ENCODE results near the gene RAB29.

The RAB29 gene

GRCh38 chr1:205797168-205797567, 21.9 kb upstream of the RAB29 start:
- no peaks in the 10 kb centered on the region for H3K9me3 ChIP-seq (ENCODE audit: control insufficient read depth, insufficient read depth, low read depth, low read length)
- H3K4me3 ChIP-seq (ENCODE audit: low read depth, low read length) = no peak overlapping the region
- no peaks in the 10 kb centered on the region for H3K4me1 ChIP-seq (ENCODE audit: control insufficient read depth, insufficient read depth, low read length)
- ChIA-PET POLR2A (interaction anchor here (1.7 kb wide), 1 partner anchor 10 kb away, joined by 5 read pairs; no protein-coding TSS in a partner anchor), CTCF (interaction anchor here (0.5 to 2.5 kb wide), 4 partner anchors 14 to 180 kb away, joined by 3 to 15 read pairs (median 3); no protein-coding TSS in a partner anchor)
- peaks cover 0 to 84% of the 10 kb centered on the region in 2 experiments; a peak in 2 of 3 replicates for H3K36me3 ChIP-seq (ENCODE audit: control insufficient read depth in 2 of 2, insufficient read depth in 1 of 2, low read length in 2 of 2)
- TF ChIP-seq ZNF362 (tag by site-specific recombination; IDR thresholded peaks at IDR 0.05) = no peak
- TF ChIP-seq ZNF555 (tag by site-specific recombination; conservative IDR thresholded peaks at IDR 0.05) = no peak
- TF ChIP-seq ZNF121 (tag by site-specific recombination; IDR thresholded peaks at IDR 0.05) = no peak
- TF ChIP-seq ZNF621 (tag by site-specific recombination; IDR thresholded peaks at IDR 0.05) = no peak
- TF ChIP-seq ZNF660 (tag by site-specific recombination; IDR thresholded peaks at IDR 0.05) = no peak
- TF ChIP-seq ZEB2 (tag by site-specific recombination; IDR thresholded peaks at IDR 0.05) = no peak
- no peak for TF ChIP-seq ZNF211 (tag by site-specific recombination; IDR thresholded peaks at IDR 0.05; ENCODE audit: low read depth)
- no peak for TF ChIP-seq KLF9 (tag by site-specific recombination; IDR thresholded peaks at IDR 0.05; ENCODE audit: low read depth)
- TF ChIP-seq KLF1 (tag by site-specific recombination; IDR thresholded peaks at IDR 0.05) = no peak
- no peak for TF ChIP-seq ZNF677 (tag by site-specific recombination; IDR thresholded peaks at IDR 0.05)
- no peak for TF ChIP-seq ZNF426 (tag by site-specific recombination; IDR thresholded peaks at IDR 0.05)
- TF ChIP-seq ZNF654 (tag by site-specific recombination; IDR thresholded peaks at IDR 0.05; ENCODE audit: low read depth) = no peak
- no peak for TF ChIP-seq ZNF558 (tag by site-specific recombination; IDR thresholded peaks at IDR 0.05)
- no peak for TF ChIP-seq ZNF19 (tag by site-specific recombination; IDR thresholded peaks at IDR 0.05; ENCODE audit: low read depth)
- TF ChIP-seq BCL11A (tag by site-specific recombination; IDR thresholded peaks at IDR 0.05; ENCODE audit: low read depth) = no peak
- no peak for TF ChIP-seq ZNF776 (tag by site-specific recombination; IDR thresholded peaks at IDR 0.05; ENCODE audit: borderline replicate concordance)
- H3K27ac ChIP-seq (ENCODE audit: extremely low read depth, low read depth, low read length) = no peak overlapping the region

- CTCF ChIA-PET = interaction anchor here (1.0 to 9.4 kb wide), 4 partner anchors 9 to 184 kb away, joined by 4 to 155 read pairs (median 6); no protein-coding TSS in a partner anchor
- Histone ChIP-seq H3K9me3 (ENCODE audit: control insufficient read depth, insufficient read depth, low read depth, low read length) (no peaks in the 10 kb centered on the region), H3K36me3 (ENCODE audit: control insufficient read depth in 2 of 2, insufficient read depth in 1 of 2, low read length in 2 of 2) (peaks cover 0 to 93% of the 10 kb centered on the region in 2 experiments; a peak in 2 of 3 replicates), H3K27ac (ENCODE audit: extremely low read depth, low read depth, low read length) (no peak overlapping the region), H3K4me3 (ENCODE audit: low read depth, low read length) (no peak overlapping the region), H3K4me1 (ENCODE audit: control insufficient read depth, insufficient read depth, low read length) (no peaks in the 10 kb centered on the region)
- POLR2A ChIA-PET = no interaction called here
- TF ChIP-seq ZFP3 (tag by site-specific recombination; IDR thresholded peaks at IDR 0.05; ENCODE audit: low read depth) (no peak), KLF17 (tag by site-specific recombination; IDR thresholded peaks at IDR 0.05) (no peak), ZNF768 (tag by site-specific recombination; IDR thresholded peaks at IDR 0.05) (no peak), ZNF274 (IDR thresholded peaks at IDR 0.05; ENCODE audit: low read length) (no peak), ZNF274 (tag by site-specific recombination; IDR thresholded peaks at IDR 0.05; ENCODE audit: borderline replicate concordance) (no peak), ZNF561 (tag by site-specific recombination; IDR thresholded peaks at IDR 0.05; ENCODE audit: borderline replicate concordance) (no peak), ZBTB8A (tag by site-specific recombination; IDR thresholded peaks at IDR 0.05) (no peak)
- TF ChIP-seq, protein P1, sequence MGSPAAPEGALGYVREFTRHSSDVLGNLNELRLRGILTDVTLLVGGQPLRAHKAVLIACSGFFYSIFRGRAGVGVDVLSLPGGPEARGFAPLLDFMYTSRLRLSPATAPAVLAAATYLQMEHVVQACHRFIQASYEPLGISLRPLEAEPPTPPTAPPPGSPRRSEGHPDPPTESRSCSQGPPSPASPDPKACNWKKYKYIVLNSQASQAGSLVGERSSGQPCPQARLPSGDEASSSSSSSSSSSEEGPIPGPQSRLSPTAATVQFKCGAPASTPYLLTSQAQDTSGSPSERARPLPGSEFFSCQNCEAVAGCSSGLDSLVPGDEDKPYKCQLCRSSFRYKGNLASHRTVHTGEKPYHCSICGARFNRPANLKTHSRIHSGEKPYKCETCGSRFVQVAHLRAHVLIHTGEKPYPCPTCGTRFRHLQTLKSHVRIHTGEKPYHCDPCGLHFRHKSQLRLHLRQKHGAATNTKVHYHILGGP (tag by site-specific recombination; IDR thresholded peaks at IDR 0.05) = no peak
- TF ChIP-seq, protein P2, sequence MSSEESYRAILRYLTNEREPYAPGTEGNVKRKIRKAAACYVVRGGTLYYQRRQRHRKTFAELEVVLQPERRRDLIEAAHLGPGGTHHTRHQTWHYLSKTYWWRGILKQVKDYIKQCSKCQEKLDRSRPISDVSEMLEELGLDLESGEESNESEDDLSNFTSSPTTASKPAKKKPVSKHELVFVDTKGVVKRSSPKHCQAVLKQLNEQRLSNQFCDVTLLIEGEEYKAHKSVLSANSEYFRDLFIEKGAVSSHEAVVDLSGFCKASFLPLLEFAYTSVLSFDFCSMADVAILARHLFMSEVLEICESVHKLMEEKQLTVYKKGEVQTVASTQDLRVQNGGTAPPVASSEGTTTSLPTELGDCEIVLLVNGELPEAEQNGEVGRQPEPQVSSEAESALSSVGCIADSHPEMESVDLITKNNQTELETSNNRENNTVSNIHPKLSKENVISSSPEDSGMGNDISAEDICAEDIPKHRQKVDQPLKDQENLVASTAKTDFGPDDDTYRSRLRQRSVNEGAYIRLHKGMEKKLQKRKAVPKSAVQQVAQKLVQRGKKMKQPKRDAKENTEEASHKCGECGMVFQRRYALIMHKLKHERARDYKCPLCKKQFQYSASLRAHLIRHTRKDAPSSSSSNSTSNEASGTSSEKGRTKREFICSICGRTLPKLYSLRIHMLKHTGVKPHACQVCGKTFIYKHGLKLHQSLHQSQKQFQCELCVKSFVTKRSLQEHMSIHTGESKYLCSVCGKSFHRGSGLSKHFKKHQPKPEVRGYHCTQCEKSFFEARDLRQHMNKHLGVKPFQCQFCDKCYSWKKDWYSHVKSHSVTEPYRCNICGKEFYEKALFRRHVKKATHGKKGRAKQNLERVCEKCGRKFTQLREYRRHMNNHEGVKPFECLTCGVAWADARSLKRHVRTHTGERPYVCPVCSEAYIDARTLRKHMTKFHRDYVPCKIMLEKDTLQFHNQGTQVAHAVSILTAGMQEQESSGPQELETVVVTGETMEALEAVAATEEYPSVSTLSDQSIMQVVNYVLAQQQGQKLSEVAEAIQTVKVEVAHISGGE (tag by site-specific recombination; conservative IDR thresholded peaks at IDR 0.05; ENCODE audit: low read depth) = no peak
Measured at GRCh38 chr1:205794011-205794730, 18.9 kb upstream of the RAB29 start.

Measured in HEK293 (cell line).